Activated naive CD4-positive, alpha-beta T cell treated with anti-CD3 and anti-CD28 coated beads, Interleukin-2, amount 10 ng/mL, durations not matched to agents 7 days and 5 days (primary cell): Measurements from ENCODE around the gene RBM14.
"Not testable (repeated sequence)": the region's sequence is repeated elsewhere in the genome, so short reads cannot be mapped to it uniquely, and the experiment has no call there.

Source experiments
- CTCF ChIA-PET: fragments of 350-600 bp; sonication (Branson Sonifier 250); formaldehyde crosslinking; loops from one replicate; lab custom pipeline; 2021; ENCODE audit warnings: antibody characterized with exemption; lab: Charles Lee
- DNase-seq: peaks from one replicate; pipeline ENCODE4 v3.0.0-alpha.2; 2020
- H3K27ac Mint-ChIP-seq: one replicate; pipeline ENCODE4 v1.8.0; 2021; ENCODE audit warnings: mild to moderate bottlenecking, moderate library complexity, mixed read lengths
- H3K27me3 Mint-ChIP-seq: one replicate; pipeline ENCODE4 v1.8.0; 2021; ENCODE audit warnings: mild to moderate bottlenecking, mixed read lengths
- H3K36me3 Mint-ChIP-seq: one replicate; pipeline ENCODE4 v1.8.0; 2021; ENCODE audit warnings: mixed read lengths
- H3K4me1 Mint-ChIP-seq: one replicate; pipeline ENCODE4 v1.8.0; 2021; ENCODE audit warnings: mixed read lengths
- H3K4me3 Mint-ChIP-seq: one replicate; pipeline ENCODE4 v1.8.0; 2021; ENCODE audit warnings: mild to moderate bottlenecking, moderate library complexity, mixed read lengths
- H3K9me3 Mint-ChIP-seq: one replicate; pipeline ENCODE4 v1.8.0; 2021; ENCODE audit warnings: mixed read lengths

The RBM14 gene, protein sequence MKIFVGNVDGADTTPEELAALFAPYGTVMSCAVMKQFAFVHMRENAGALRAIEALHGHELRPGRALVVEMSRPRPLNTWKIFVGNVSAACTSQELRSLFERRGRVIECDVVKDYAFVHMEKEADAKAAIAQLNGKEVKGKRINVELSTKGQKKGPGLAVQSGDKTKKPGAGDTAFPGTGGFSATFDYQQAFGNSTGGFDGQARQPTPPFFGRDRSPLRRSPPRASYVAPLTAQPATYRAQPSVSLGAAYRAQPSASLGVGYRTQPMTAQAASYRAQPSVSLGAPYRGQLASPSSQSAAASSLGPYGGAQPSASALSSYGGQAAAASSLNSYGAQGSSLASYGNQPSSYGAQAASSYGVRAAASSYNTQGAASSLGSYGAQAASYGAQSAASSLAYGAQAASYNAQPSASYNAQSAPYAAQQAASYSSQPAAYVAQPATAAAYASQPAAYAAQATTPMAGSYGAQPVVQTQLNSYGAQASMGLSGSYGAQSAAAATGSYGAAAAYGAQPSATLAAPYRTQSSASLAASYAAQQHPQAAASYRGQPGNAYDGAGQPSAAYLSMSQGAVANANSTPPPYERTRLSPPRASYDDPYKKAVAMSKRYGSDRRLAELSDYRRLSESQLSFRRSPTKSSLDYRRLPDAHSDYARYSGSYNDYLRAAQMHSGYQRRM

DNA sequence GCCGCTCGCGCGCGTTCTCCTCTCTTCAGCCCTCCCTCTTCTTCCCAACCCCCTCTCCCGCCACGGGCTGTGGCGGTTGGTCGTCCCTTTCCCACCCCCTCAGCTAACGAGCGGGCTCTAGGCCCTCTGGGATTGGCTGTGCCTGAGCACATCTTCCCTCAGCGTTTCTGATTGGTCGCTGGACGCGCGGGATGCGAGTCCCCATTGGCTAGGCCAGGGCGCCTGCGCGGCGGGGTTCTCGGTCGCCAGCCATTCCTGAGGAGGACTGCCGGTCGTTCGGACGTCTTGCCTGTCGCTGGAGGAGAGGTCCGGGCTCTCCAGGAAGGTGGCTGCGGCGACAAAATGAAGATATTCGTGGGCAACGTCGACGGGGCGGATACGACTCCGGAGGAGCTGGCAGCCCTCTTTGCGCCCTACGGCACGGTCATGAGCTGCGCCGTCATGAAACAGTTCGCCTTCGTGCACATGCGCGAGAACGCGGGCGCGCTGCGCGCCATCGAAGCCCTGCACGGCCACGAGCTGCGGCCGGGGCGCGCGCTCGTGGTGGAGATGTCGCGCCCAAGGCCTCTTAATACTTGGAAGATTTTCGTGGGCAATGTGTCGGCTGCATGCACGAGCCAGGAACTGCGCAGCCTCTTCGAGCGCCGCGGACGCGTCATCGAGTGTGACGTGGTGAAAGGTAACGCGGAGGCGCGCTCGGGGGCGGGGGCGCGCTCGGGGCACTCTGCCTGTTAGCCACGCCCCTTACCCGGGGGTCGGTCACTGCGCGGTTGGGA is at the start of gene RBM14:
TSS of gene RBM14 (plus strand) at position 252 of the 776 bp plus-strand sequence. CDS start at position 343, 91 bp downstream.
- DNase-seq = peak; percentile 99
- CTCF ChIA-PET = interaction anchor here (1.2 to 1.8 kb wide), 4 partner anchors 22 to 39 kb away, joined by 4 to 5 read pairs (median 4); partner anchors contain the start of genes CCDC87, CCS and RBM4
- no peaks in the 10 kb centered on the region for H3K9me3 Mint-ChIP-seq
- peaks cover 5% of the 10 kb centered on the region for H3K27me3 Mint-ChIP-seq
- H3K36me3 Mint-ChIP-seq = peaks cover 44% of the 10 kb centered on the region
- peak within 1 kb of the TSS; percentile 98 for H3K4me3 Mint-ChIP-seq
- H3K27ac Mint-ChIP-seq = peak within 1 kb of the TSS; percentile 99
- peaks cover 46% of the 10 kb centered on the region for H3K4me1 Mint-ChIP-seq

DNA sequence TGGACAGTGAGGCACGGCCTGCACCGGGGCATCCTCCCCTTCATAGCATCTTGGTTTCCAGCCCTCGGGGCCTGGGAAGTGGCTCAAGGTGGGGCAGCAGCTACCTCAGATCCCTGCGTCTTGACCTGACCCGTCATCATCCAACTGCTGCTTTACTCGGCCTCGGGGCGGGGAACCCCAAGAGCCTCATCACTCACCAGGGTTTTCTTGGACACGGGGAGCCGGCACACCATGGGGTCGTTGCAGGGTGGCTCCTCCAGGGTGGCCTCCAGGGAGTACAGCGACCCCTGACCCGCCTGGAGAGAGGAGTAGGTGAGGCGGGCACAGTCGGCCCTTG is 48.7 kb upstream of the RBM14 start:
- no peak for DNase-seq
- Mint-ChIP-seq H3K9me3 (no peaks in the 10 kb centered on the region), H3K27ac (no peak overlapping the region), H3K4me3 (peak overlapping the region; percentile 62), H3K4me1 (peaks cover 5% of the 10 kb centered on the region), H3K27me3 (peaks cover 52% of the 10 kb centered on the region), H3K36me3 (no peaks in the 10 kb centered on the region)
- CTCF ChIA-PET = interaction anchor here (2.1 to 3.1 kb wide), 2 partner anchors 10 to 12 kb away, joined by 10 read pairs; no protein-coding TSS in a partner anchor

DNA sequence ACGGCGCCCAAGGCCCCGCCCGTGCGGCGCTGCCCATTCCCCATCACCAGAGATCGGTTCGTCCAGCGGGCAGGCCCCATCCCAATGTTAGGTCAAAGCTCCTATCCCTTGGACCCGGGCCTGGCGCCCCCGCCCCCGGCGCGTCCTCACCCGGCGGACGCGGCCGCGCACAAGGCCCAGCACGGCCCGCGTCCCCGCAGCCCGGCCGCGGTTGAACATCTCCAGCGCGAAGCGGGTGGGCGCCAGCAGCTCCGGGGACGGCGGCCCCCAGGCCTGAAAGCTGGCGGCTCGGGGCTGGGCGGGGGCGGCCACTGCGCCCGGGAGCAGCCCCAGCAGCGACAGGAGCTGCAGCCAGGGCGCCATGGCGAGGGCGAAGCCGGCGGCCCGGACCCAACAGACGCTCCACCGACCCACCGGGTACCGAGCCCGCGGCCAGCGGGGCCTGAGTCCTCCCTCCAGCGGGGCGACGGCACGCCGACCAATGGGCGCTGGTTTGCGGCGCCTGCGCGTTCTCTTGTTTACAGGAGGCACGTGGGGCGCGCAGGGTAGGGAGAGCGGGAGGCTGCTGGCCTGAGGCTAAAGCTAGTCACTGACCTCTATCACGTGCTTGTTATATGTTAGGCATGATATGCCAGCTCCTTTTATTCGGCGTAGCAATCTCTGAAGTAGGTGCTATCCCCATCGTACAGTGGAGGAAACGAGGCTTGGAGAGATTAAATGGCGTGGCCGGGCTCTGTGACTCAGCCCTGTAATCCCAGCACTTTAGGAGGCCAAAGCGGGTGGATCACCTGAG is 48.1 kb upstream of the RBM14 start, which contains the start of gene CTSF:
TSS of gene CTSF (minus strand) at position 483 of the 793 bp plus-strand sequence. CDS start at position 363, 120 bp downstream.
- H3K4me1 Mint-ChIP-seq = peaks cover 5% of the 10 kb centered on the region
- H3K36me3 Mint-ChIP-seq = no peaks in the 10 kb centered on the region
- H3K9me3 Mint-ChIP-seq = no peaks in the 10 kb centered on the region
- peaks cover 52% of the 10 kb centered on the region for H3K27me3 Mint-ChIP-seq
- CTCF ChIA-PET = interaction anchor here (0.6 to 3.1 kb wide), 4 partner anchors 9 to 160 kb away, joined by 3 to 10 read pairs (median 7); no protein-coding TSS in a partner anchor
- H3K27ac Mint-ChIP-seq = no peak within 1 kb of the TSS
- H3K4me3 Mint-ChIP-seq = peak within 1 kb of the TSS; percentile 69
- DNase-seq = peak; percentile 82

DNA sequence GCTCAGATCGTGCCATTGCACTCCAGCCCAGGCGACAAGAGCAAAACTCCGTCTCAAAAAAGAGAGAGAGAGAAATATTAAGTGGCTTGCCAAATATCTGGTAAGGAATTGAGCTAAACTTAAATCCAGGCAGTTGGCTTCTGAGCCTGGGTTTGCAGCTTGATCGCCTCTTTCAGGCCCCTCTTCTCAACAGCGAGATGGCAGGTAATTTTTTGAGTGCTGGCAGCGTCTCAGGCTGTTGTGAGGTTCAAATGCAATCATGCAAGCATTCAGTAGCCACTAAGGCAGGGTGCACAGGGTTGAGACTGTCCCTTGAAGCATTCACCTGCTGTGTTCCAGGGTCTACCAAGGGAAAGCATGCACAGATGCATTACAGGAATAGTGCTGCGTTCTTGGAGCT is 47.4 kb upstream of the RBM14 start:
- no peak overlapping the region for H3K27ac Mint-ChIP-seq
- no peak overlapping the region for H3K4me3 Mint-ChIP-seq
- CTCF ChIA-PET = interaction anchor here (0.7 to 3.1 kb wide), 4 partner anchors 9 to 160 kb away, joined by 3 to 10 read pairs (median 7); no protein-coding TSS in a partner anchor
- peaks cover 60% of the 10 kb centered on the region for H3K27me3 Mint-ChIP-seq
- H3K4me1 Mint-ChIP-seq = peaks cover 5% of the 10 kb centered on the region
- DNase-seq = no peak
- H3K36me3 Mint-ChIP-seq = no peaks in the 10 kb centered on the region
- H3K9me3 Mint-ChIP-seq = no peaks in the 10 kb centered on the region

DNA sequence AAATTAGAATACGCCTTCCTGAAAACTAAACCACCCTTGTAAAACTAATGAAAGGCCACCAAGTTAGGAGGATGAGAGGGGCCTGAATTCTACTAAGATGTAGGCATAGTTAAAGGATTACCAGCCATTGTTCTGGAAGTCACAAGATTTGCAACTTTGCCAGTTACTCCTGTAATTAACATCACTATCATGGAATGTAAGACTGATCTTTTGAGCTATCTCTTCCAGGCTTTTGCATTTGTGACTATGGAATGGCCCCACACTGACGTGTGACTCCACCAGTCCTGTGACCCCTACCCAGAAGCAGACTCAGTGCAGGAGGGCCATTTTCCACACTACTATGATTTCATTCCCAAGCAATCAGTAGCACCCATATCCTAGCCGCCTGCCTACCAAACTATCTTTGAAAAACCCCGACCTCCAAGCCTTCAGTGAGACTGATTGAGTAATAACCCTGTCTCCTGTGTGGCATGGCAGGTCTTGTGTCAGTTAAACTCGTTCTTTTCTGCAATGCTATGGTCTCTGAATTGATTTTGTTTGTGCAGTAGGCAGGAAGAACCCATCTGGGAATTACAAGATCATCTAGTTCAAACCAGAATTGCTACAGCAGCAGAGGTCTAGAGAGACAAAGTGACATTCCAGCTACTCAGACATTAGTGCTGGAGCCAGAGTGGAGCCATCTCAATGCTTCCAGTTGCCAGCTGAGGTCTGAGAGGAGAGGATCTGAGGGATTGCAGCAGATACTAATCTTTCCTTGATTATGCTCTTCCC is 46.2 kb upstream of the RBM14 start:
- CTCF ChIA-PET = interaction anchor here (1.2 to 3.1 kb wide), 3 partner anchors 7 to 162 kb away, joined by 3 to 10 read pairs (median 4); partner anchors contain the start of gene RBM4
- Mint-ChIP-seq H3K27me3 (peaks cover 62% of the 10 kb centered on the region), H3K27ac (no peak overlapping the region), H3K36me3 (no peaks in the 10 kb centered on the region), H3K9me3 (no peaks in the 10 kb centered on the region), H3K4me3 (no peak overlapping the region), H3K4me1 (peaks cover 5% of the 10 kb centered on the region)
- DNase-seq = no peak

DNA sequence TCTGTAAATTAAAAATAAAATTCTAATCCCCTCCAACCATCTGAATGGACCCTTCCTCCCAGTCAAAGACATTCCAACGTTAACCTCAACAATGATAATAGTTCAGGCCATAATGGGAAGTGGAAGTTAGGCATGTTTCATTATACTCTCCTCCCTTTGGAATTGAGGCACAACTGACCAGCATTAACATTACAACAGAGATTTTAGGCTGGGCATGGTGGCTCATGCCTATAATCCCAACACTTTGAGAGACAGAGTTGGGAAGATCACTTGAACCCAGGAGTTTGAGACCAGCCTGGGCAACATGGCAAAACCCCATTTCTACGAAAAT is 45.6 kb upstream of the RBM14 start:
- no peak overlapping the region for H3K4me3 Mint-ChIP-seq
- H3K4me1 Mint-ChIP-seq = peaks cover 5% of the 10 kb centered on the region
- CTCF ChIA-PET = no interaction called here
- no peaks in the 10 kb centered on the region for H3K9me3 Mint-ChIP-seq
- DNase-seq = no peak
- no peaks in the 10 kb centered on the region for H3K36me3 Mint-ChIP-seq
- H3K27ac Mint-ChIP-seq = no peak overlapping the region
- H3K27me3 Mint-ChIP-seq = peaks cover 61% of the 10 kb centered on the region

DNA sequence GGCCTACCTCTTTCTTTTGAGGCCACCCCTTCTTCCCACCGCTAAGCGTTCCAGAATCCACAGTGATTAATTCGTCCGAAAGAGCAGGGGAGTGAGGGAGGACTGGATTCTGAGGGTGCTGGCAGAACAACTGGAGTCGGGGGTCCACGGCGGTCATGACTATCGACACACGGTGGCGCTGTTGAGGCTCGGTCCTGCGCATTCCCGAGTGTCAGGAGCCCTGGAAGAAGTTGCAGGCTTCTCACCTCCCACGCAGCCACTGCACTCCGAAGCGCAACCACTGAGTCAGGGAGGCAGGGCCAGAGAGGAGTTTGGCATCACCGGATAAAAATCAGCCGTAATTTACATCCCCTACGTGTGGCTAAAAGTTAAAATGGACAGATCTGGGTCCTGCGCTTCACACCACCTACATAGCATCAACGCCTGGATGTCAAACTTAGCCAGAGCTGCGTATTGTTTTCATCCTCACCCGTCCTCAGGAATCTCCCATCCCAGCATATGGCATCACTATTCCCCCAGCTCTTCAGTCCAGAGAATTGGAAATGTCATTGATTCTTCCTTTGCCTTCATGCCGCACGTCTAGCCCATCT is 37.3 kb upstream of the RBM14 start:
- Mint-ChIP-seq H3K27me3 (peaks cover 39% of the 10 kb centered on the region), H3K27ac (no peak overlapping the region), H3K9me3 (peaks cover 8% of the 10 kb centered on the region), H3K36me3 (peaks cover 4% of the 10 kb centered on the region), H3K4me3 (no peak overlapping the region), H3K4me1 (no peaks in the 10 kb centered on the region)
- peak; percentile 83 for DNase-seq
- CTCF ChIA-PET = interaction anchor here (0.7 to 6.5 kb wide), 14 partner anchors 10 to 244 kb away, joined by 3 to 84 read pairs (median 4); partner anchors contain the start of genes CCDC87, CCS, CTSF and RBM4B

DNA sequence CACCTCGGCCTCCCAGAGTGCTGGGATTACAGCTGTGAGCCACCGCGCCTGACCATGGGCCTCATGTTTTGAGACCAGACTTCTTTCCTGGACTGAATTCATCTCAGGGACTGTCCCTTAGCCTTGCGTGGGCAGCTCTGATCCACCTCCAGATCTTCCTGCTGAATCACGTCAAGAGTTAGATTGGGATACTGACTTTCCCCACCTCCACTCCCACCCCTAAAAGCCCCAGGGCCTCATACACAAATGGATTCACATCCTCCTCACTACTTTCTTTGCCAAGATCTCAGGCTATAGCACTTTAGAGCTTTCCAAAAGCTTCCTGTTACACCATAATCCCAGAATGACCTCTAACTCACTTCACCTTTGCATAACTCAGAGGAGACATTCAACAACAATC is 35.6 kb upstream of the RBM14 start:
- CTCF ChIA-PET = interaction anchor here (0.7 to 6.5 kb wide), 5 partner anchors 12 to 171 kb away, joined by 3 to 84 read pairs (median 4); partner anchors contain the start of genes CCDC87, CCS and RBM4B
- H3K9me3 Mint-ChIP-seq = peaks cover 8% of the 10 kb centered on the region
- no peak overlapping the region for H3K27ac Mint-ChIP-seq
- no peaks in the 10 kb centered on the region for H3K4me1 Mint-ChIP-seq
- no peak for DNase-seq
- peaks cover 4% of the 10 kb centered on the region for H3K36me3 Mint-ChIP-seq
- H3K27me3 Mint-ChIP-seq = peaks cover 37% of the 10 kb centered on the region
- H3K4me3 Mint-ChIP-seq = no peak overlapping the region

DNA sequence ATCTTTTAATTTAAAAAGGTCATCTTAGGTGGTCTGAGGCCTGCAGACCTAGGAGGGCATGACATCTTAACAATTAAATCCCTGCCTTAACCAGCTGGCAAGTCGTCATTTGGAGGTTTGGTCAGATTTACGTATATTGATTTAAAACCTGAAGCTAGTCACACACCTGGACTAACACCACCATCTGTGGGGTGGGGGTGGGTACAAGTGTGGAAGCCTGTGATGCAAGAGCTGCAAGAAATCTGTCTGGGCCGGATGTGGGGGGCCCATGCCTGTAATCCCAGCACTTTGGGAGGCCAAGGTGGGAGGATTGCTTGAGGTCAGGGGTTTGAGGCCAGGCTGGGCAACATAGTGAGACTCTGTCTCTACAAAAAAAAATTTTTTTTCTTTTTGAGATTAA is 35.2 kb upstream of the RBM14 start:
- Mint-ChIP-seq H3K27me3 (peaks cover 33% of the 10 kb centered on the region), H3K36me3 (peaks cover 4% of the 10 kb centered on the region), H3K27ac (no peak overlapping the region), H3K4me1 (no peaks in the 10 kb centered on the region), H3K9me3 (peaks cover 8% of the 10 kb centered on the region), H3K4me3 (no peak overlapping the region)
- no peak for DNase-seq
- CTCF ChIA-PET = interaction anchor here (0.7 to 6.5 kb wide), 5 partner anchors 11 to 172 kb away, joined by 3 to 84 read pairs (median 4); partner anchors contain the start of genes CCDC87, CCS and RBM4B

DNA sequence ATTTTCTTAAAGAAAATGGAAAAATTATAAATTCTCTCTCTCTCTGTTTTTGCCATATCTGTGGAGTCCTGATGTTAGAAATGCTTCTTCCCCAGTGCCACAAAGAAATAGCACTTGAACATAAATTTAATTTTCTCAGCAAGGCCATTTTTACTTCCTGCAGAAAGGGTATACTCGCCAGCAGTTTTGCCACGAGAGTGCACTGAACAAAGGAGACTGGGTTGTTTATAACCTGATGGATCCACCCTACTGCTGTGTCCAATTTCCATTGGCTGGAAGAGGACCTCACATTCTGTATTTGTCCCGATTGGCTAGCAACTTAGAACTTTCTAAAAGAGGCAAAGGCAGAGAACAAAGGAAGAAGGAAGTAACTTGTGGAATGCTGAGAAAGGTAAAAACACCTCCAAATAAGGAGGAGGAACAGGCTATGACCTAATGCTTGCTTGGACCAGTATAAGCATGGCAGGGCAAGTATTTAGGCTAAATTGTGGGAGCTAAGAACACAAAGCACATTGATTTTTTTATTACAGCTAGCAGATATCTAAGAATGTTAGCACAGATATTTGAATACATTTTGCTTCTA is 33.8 kb upstream of the RBM14 start:
- not testable (repeated sequence) for DNase-seq, H3K9me3 Mint-ChIP-seq, H3K4me3 Mint-ChIP-seq, H3K36me3 Mint-ChIP-seq, H3K27ac Mint-ChIP-seq, H3K4me1 Mint-ChIP-seq
- CTCF ChIA-PET = interaction anchor here (6.5 kb wide), 1 partner anchor 96 kb away, joined by 84 read pairs; the partner anchor contains the start of gene RBM4B
- peaks cover 23% of the 10 kb centered on the region for H3K27me3 Mint-ChIP-seq

DNA sequence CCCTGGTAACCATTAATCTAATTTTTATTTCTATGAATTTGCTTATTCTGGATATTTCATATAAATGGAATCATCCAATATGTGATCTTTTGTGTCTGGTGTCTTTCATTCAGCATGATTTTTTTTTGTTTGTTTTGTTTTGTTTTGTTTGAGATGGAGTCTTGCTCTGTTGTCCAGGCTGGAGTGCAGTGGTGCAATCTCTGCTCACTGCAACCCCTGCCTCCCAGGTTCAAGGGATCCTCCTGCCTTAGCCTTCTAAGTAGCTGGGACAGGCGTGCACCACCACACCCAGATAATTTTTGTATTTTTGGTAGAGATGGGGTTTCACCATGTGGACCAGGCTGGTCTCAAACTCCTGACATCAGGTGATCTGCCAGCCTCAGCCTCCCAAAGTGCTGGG is 31.0 kb upstream of the RBM14 start:
- H3K36me3 Mint-ChIP-seq, CTCF ChIA-PET, H3K4me1 Mint-ChIP-seq, DNase-seq, H3K27ac Mint-ChIP-seq, H3K9me3 Mint-ChIP-seq, H3K4me3 Mint-ChIP-seq: not testable (repeated sequence)
- peaks cover 12% of the 10 kb centered on the region for H3K27me3 Mint-ChIP-seq

DNA sequence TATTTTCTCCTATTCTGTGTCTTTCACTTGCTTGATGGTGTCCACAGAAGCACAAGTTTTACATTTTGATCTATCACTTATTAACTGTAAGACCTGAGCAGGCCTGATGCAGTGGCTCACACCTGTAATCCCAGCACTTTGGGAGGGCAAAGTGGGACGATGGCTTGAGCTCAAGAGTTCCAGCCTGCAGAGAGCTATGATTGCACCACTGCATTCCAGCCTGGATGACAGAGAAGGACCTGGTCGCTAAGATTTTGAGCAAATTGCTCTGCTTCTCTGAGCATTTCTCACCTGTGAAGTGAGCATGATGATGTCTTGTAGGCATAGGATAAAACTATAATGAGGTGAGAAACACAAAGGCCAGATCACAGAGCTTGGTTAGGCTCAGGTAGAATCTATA is 30.3 kb upstream of the RBM14 start:
- CTCF ChIA-PET = interaction anchor here (1.0 kb wide), 1 partner anchor 8 kb away, joined by 3 read pairs; no protein-coding TSS in a partner anchor
- H3K36me3 Mint-ChIP-seq = peaks cover 4% of the 10 kb centered on the region
- peaks cover 8% of the 10 kb centered on the region for H3K9me3 Mint-ChIP-seq

More for the DNA sequence above, 30.3 kb upstream of the RBM14 start:
- no peaks in the 10 kb centered on the region for H3K4me1 Mint-ChIP-seq
- no peak overlapping the region for H3K27ac Mint-ChIP-seq
- no peak for DNase-seq
- H3K4me3 Mint-ChIP-seq = no peak overlapping the region
- H3K27me3 Mint-ChIP-seq = peaks cover 19% of the 10 kb centered on the region
